Mesodermal cell (in vitro differentiated cells): Measurements from ENCODE around the gene APLN. TPM values are rescaled to one million over a fixed set of nuclear protein-coding genes. Genes with fewer than 3 reads are reported as not detected.

ENCODE experiments used
- H3K27ac ChIP-seq: 2 replicates; pipeline ENCODE4 v1.7.0; 2013; ENCODE audit warnings: mild to moderate bottlenecking, low read depth, low read length, moderate library complexity; ENCODE audit not compliant: severe bottlenecking
- H3K36me3 ChIP-seq: 2 replicates; pipeline ENCODE4 v1.7.1; 2013; ENCODE audit warnings: mild to moderate bottlenecking, low read length, moderate library complexity; ENCODE audit not compliant: control insufficient read depth, insufficient read depth
- H3K4me1 ChIP-seq: one replicate; pipeline ENCODE4 v1.7.1; 2013; ENCODE audit warnings: mild to moderate bottlenecking, low read length; ENCODE audit not compliant: insufficient read depth, control insufficient read depth, poor library complexity, severe bottlenecking
- H3K4me3 ChIP-seq: 2 replicates; pipeline ENCODE4 v1.7.0; 2013; ENCODE audit warnings: low read length, control low read depth, mild to moderate bottlenecking; ENCODE audit not compliant: insufficient read depth, poor library complexity, severe bottlenecking; ENCODE audit errors: extremely low read depth
- H3K9me3 ChIP-seq: 2 replicates; pipeline ENCODE4 v1.7.1; 2013; ENCODE audit warnings: mild to moderate bottlenecking, low read length, moderate library complexity; ENCODE audit not compliant: control insufficient read depth
- WGBS, 2 experiments: methylation state at CpG; one replicate each; pipeline ENCODE4 v1.1.5; 2013; ENCODE audit warnings: missing lambda C conversion rate in 2 of 2; ENCODE audit not compliant: insufficient coverage in 2 of 2; 5-methylcytosine and 5-hydroxymethylcytosine counted together
- polyA plus RNA-seq, 2 experiments: library from polyadenylated mRNA; stranded (reverse); fragments of 50-300 nt; gene quantifications; one replicate each; pipeline ENCODE4 v1.2.3, GENCODE V29; 2013

APLN gene, protein sequence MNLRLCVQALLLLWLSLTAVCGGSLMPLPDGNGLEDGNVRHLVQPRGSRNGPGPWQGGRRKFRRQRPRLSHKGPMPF
- polyA plus RNA-seq (2013, experiment 1 of 2) = 10.4 TPM
- 7.3 TPM for polyA plus RNA-seq (2013, experiment 2 of 2)

DNA sequence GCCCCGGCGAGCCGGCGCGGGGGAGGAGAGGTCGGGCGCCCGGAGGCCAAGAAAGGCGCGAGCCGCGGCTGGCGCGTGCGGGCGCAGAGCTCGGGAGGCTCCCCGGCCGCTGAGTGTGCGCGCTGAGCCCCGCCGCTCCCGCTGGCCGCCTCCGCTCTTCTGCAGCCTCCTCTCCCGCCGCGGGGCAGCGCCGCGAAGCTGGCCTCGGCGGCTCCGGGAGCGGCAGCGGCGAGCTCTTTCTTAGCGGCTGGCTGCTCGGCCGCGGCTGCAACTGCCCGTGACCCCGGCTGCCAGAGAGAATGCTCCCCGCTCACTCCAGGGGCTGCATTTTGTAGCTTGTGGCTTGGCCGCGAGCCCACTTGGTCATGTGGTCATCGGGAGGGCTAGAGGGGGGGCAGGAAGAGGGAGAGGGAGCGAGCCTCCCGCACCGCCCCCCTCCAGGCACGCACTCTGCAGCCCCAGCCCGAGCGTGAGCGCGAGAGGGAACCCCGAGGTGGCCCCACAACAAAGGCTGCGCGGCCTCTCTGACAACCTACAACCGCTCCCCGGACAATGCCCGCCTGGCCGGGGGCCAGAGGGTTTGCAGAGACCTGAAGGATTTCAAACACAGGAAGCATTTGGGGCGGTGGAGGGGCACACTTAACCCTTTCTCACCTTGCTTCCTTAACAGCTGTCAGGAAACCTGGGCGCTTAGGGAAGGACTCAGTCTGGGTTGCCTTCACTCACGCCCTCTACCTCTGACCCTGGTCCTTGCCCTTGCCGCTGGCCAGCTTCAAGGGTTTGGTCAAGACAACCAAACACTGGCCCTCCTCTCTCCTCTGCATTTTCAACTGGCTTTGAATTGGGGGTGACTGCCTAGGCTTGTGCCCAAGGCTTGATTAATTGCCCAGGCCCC, at the start of gene APLN:
Gene APLN (minus strand): TSS at position 305 of the 895 bp plus-strand sequence. CDS start 326 bp downstream, outside the sequence.
- Histone ChIP-seq H3K27ac (no peak within 1 kb of the TSS), H3K4me3 (peak within 1 kb of the TSS; percentile 33), H3K9me3 (no peaks in the 10 kb centered on the region), H3K36me3 (no peaks in the 10 kb centered on the region), H3K4me1 (peaks cover 3% of the 10 kb centered on the region)
- 0% methylated on average over 3 to 9 of the region's 67 CpGs for WGBS, 2 experiments

DNA sequence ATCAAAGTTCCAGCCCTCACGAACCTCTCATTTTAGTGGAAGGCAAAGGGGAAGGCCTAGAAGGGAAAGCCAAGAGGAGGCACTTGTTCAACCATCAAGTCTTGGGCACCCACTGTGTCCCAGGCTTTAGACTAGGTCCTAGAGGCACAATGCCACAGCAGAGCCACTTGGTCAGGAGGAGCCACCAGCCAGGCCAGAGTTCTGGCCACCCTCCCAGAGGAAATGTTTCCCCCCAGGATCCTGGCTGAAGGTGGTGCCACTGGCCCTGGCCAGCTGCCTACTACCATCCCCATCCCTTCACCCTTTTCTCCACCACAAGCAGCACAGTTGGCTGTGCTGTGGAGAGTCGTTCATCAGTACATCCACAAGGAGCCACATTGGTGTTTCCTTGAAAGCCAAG, 49.7 kb upstream of the APLN start:
- Histone ChIP-seq H3K9me3 (no peaks in the 10 kb centered on the region), H3K27ac (no peak overlapping the region), H3K4me1 (no peaks in the 10 kb centered on the region), H3K36me3 (no peaks in the 10 kb centered on the region), H3K4me3 (no peak overlapping the region)
- WGBS, 2 experiments = 90% methylated on average over 2 of the region's 2 CpGs; no CpG with 5 or more reads in 1 of the 2 experiments

DNA sequence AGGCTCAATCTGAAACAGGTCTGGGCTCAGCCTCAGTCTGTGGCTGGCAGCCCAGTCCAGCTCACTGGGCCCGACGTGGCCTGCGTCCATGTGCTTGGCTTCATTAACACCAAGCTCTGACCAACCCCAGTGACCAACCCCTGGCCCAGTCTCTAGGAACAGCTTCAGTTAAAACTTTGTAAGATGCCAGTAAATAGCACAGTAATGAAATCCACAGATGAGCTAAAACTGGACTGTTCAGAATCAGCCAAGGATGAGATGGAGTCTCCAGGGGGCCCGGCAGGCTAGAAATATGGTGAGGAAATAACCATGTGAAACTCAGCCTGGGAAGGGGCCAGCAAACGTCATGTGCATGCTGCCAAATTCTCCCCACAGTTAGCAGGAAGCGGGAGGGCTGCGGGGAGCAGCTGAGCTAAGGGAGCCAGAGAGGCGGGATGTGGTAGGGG, 46.9 kb upstream of the APLN start:
- 89% methylated on average over 6 of the region's 8 CpGs; no CpG with 5 or more reads in 1 of the 2 experiments for WGBS, 2 experiments
- no peaks in the 10 kb centered on the region for H3K36me3 ChIP-seq
- no peaks in the 10 kb centered on the region for H3K9me3 ChIP-seq
- no peaks in the 10 kb centered on the region for H3K4me1 ChIP-seq
- no peak overlapping the region for H3K27ac ChIP-seq
- no peak overlapping the region for H3K4me3 ChIP-seq

DNA sequence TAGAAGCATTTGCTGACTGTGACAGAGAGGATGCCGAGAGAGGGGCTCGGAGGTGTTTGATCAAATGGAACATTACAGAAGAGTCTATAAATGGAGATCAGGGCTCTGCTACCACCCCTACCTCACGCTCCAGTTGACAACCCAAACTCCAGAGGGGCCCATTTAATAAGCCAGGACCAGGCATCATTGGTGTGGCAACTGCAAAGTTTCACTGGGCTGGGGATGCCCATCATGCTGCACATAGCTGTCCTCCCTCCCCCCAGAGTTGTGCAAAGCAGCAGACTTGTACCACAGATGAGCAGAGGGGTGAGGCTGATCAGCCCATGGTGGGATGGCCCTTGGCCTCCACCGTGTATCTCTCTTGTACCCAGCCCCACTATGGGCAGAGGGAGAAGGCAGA, 45.8 kb upstream of the APLN start:
- Histone ChIP-seq H3K4me1 (no peaks in the 10 kb centered on the region), H3K36me3 (no peaks in the 10 kb centered on the region), H3K4me3 (no peak overlapping the region), H3K9me3 (no peaks in the 10 kb centered on the region), H3K27ac (no peak overlapping the region)
- no CpG with 5 or more reads among the region's 4 CpGs for WGBS, 2 experiments

DNA sequence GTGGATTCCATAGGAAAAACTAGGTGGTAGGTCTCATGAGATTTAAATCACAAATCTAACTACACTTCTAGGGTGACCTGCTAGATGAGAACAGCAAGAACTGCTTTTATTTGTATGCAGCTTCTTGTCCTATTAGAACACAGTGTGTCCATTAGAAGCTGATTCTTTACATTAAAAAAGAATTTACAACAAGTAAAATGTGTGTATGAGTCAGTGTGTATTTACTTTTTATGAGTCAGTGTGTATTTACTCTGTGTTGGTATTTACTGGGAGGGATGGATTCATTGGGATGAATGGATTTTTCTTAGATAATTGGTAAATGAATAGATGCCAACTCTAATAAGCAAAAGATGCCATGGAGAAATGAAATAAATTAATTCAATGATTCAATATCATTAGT, 43.4 kb upstream of the APLN start:
- Histone ChIP-seq H3K36me3 (no peaks in the 10 kb centered on the region), H3K4me3 (no peak overlapping the region), H3K27ac (no peak overlapping the region), H3K4me1 (no peaks in the 10 kb centered on the region), H3K9me3 (no peaks in the 10 kb centered on the region)

DNA sequence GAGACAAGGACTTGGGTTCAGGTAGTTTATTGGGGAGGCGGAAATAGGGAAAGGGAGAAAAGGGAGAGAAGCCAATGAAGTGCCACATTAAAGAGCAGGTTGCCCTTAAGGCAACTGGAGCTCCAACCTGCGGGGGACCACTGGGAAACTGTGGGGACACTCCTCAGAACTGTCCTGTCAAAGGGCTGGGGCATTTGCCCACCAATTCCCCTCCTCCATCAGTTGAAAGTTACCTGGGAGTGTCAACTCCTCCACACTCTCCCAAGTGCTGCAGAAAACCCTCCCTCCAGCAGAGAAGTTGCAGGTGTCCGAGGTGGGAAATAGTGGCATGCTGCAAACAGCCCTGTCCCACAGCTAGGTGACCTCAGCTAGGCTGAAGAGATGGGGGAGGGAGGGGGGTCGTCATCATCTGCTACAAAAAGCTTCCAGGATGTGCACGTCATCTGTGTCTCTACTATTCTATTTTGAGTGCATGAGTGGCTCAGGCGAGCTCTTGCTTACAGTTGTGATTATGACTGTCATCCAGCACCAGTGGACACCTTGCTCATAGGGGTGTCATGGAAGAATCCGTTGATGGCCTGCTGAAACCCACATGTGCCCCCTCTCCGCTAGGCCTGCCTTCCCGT, 42.6 kb upstream of the APLN start:
- Histone ChIP-seq H3K4me1 (no peaks in the 10 kb centered on the region), H3K9me3 (no peaks in the 10 kb centered on the region), H3K36me3 (no peaks in the 10 kb centered on the region), H3K27ac (no peak overlapping the region), H3K4me3 (no peak overlapping the region)
- WGBS, 2 experiments = 83 to 84% methylated on average over 1 to 6 of the region's 9 CpGs

DNA sequence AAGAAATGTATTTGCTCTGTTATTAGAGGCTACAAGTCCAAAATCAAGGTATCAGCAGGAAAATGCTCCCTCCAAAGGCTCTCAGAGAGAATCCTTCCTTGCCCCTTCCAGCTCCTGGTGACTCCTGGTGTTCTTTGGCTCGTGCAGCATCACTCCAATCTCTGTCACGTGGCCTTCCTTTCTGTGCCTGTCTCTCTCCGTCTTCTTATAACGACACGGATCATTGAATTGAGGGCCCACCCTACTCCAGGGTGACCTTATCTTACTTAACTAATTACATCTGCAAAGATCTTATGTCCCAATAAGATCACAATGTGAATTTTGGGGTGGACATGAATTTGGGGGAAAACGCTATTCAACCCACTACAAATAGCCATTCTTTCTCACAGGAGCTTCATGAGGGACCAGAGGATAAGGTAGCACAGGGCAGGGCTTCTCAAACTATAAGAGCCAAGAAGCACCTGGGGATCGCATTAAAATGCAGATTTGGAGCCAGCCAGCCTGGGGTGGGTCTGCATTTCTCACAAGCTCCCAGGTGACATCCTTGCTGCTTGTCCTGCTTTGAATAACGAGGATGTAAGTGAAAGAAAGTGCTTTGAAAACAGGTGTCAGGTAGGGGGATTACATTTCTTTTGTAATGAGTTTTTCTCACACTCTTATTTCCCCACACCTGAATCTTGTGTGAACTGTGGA, 41.9 kb upstream of the APLN start:
- 80% methylated on average over 1 of the region's 8 CpGs; no CpG with 5 or more reads in 1 of the 2 experiments for WGBS, 2 experiments
- no peaks in the 10 kb centered on the region for H3K9me3 ChIP-seq
- no peaks in the 10 kb centered on the region for H3K4me1 ChIP-seq
- no peak overlapping the region for H3K27ac ChIP-seq
- H3K36me3 ChIP-seq = no peaks in the 10 kb centered on the region
- no peak overlapping the region for H3K4me3 ChIP-seq

DNA sequence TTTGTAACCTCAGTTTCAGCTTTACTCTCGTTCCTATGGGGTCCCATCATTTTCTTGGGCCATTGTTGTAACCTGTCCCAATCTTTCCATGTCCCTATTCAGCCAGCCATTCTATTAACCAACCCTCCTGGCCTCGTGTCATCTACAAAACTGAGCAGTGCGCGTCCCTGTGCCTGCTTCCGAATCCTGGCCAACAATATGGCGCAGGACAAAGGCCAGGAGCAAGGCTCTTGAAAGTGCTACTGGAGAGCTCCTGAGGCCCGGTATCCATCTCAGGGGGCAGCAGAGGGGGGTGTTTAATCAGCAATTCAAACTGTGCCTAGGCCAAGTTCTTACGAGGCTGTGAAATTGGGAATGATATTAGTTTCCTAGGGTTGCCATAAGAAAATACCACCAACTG, 41.2 kb upstream of the APLN start:
- Histone ChIP-seq H3K27ac (no peak overlapping the region), H3K36me3 (no peaks in the 10 kb centered on the region), H3K4me1 (no peaks in the 10 kb centered on the region), H3K4me3 (no peak overlapping the region), H3K9me3 (no peaks in the 10 kb centered on the region)
- WGBS, 2 experiments = 88% methylated on average over 6 of the region's 8 CpGs; no CpG with 5 or more reads in 1 of the 2 experiments

DNA sequence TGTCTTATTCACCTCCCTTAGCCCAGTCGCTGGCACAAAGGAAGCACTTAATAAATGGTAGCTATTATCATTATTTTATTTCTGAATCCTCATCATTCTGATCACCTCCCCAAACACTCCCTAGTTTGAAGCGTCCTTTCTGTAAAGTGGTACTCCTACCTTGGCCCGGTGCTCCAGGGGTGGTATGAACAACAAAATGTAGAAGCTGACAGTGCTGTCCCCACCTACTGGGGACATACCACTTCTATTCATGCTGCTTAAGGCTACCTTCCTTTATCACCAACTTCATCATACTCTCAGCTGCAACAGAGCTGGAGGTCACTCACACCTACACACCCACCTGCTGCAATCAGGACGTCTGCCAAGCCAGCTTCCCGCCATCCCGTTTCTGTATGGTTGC, 40.8 kb upstream of the APLN start:
- Histone ChIP-seq H3K4me3 (no peak overlapping the region), H3K4me1 (no peaks in the 10 kb centered on the region), H3K27ac (no peak overlapping the region), H3K36me3 (no peaks in the 10 kb centered on the region), H3K9me3 (no peaks in the 10 kb centered on the region)
- 89% methylated on average over 3 of the region's 6 CpGs; no CpG with 5 or more reads in 1 of the 2 experiments for WGBS, 2 experiments

DNA sequence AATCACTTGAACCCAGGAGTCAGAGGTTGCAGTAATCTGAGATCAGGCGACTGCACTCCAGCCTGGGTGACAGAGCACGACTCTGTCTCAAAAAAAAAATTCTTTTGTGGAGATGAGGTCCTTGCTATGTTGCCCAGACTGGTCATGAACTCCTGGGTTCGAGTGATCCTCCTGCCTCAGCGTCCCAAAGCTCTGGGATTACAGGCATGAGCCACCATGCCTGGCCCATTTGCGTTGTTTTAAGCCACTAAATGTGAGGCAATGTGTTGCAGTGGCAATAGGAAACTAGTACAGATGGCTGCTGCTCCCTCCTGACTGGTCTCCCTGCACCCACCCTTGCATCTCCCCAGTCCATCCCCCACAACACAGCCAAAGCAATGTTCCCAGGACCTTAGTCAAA, 40.0 kb upstream of the APLN start:
- 80% methylated on average over 2 of the region's 5 CpGs; no CpG with 5 or more reads in 1 of the 2 experiments for WGBS, 2 experiments
- no peak overlapping the region for H3K27ac ChIP-seq

More for the DNA sequence above, 40.0 kb upstream of the APLN start:
- no peak overlapping the region for H3K4me3 ChIP-seq
- H3K9me3 ChIP-seq = no peaks in the 10 kb centered on the region
- no peaks in the 10 kb centered on the region for H3K36me3 ChIP-seq
- no peaks in the 10 kb centered on the region for H3K4me1 ChIP-seq
